Medulla oblongata (tissue), 1 donor: Measurements from ENCODE around the gene XXYLT1.
"Not testable (repeated sequence)": the region's sequence is repeated elsewhere in the genome, so short reads cannot be mapped to it uniquely, and the experiment has no call there.

Experiments used
- DNase-seq: peaks from one replicate; pipeline ENCODE4 v3.0.0-alpha.2; 2015; ENCODE audit errors: extremely low spot score

Gene XXYLT1

GRCh38 chr3:195113048-195113447 is 157.9 kb downstream of the XXYLT1 start:
- no peak for DNase-seq

- no peak for DNase-seq
These were observed 158.6 kb downstream of the XXYLT1 start for GRCh38 chr3:195112361-195112791.

- no peak for DNase-seq
These were observed 159.2 kb downstream of the XXYLT1 start for GRCh38 chr3:195111766-195112165.

GRCh38 chr3:195111319-195111705 is 159.6 kb downstream of the XXYLT1 start:
- no peak for DNase-seq

- peak; percentile 37 for DNase-seq
These were observed 160.2 kb downstream of the XXYLT1 start for GRCh38 chr3:195110647-195111318.

GRCh38 chr3:195109098-195109657 is 161.8 kb downstream of the XXYLT1 start:
- DNase-seq = no peak

- DNase-seq = no peak
These were observed 163.4 kb downstream of the XXYLT1 start for GRCh38 chr3:195107593-195107992.

- not testable (repeated sequence) for DNase-seq
These were observed 163.9 kb downstream of the XXYLT1 start for GRCh38 chr3:195107031-195107430.

GRCh38 chr3:195106418-195106906 is 164.5 kb downstream of the XXYLT1 start:
- peak; percentile 58 for DNase-seq

- DNase-seq = peak; percentile 10
These were observed 165.0 kb downstream of the XXYLT1 start for GRCh38 chr3:195105841-195106417.

GRCh38 chr3:195105389-195105788 is 165.6 kb downstream of the XXYLT1 start:
- DNase-seq = no peak

- no peak for DNase-seq
These were observed 166.6 kb downstream of the XXYLT1 start for GRCh38 chr3:195104340-195104739.

GRCh38 chr3:195103623-195104022 is 167.3 kb downstream of the XXYLT1 start:
- no peak for DNase-seq

GRCh38 chr3:195102609-195103467 is 168.1 kb downstream of the XXYLT1 start:
- DNase-seq = no peak

- DNase-seq = no peak
These were observed 168.9 kb downstream of the XXYLT1 start for GRCh38 chr3:195101927-195102608.

- peak; percentile 30 for DNase-seq
These were observed 169.9 kb downstream of the XXYLT1 start for GRCh38 chr3:195101001-195101583.

GRCh38 chr3:195099951-195100785 is 170.8 kb downstream of the XXYLT1 start:
- DNase-seq = no peak

- DNase-seq = no peak
These were observed 172.0 kb downstream of the XXYLT1 start for GRCh38 chr3:195098741-195099525.
